ENCODE measurements around the gene GPRC5C. TPM values are rescaled to one million over a fixed set of nuclear protein-coding genes. Genes with fewer than 3 reads are reported as not detected.

Gene GPRC5C
- total and polyA plus RNA-seq, 2 donors (not counting 3 experiments of a cell fraction or from before 2014, with no cell fraction given), result not detected

- Histone ChIP-seq H3K4me2 (ENCODE audit: insufficient read depth, low read length) (no peak overlapping the region), H3K4me3 (replicated peaks in 1 of 3; ENCODE audit: insufficient read depth in 1 of 3, low read depth in 1 of 3, low read length in 3 of 3) (no peak overlapping the region)
These were observed 991 bp downstream of the GPRC5C start for GRCh38 chr17:74432766-74433391.

More at GRCh38 chr17:74432766-74433391, 991 bp downstream of the GPRC5C start:
- Histone ChIP-seq H3K27me3 (ENCODE audit: control insufficient read depth in 2 of 2, insufficient read depth in 2 of 2, low read length in 2 of 2) (peaks cover 23 to 30% of the 10 kb centered on the region in 2 experiments), H3K4me1 (ENCODE audit: control insufficient read depth, extremely low read depth, insufficient read depth, low read length) (no peaks in the 10 kb centered on the region), H3K27ac (ENCODE audit: insufficient read depth, low read depth, low read length) (no peak overlapping the region), H3K9me1 (replicated peaks; ENCODE audit: control insufficient read depth, extremely low read depth, insufficient read depth, low read length) (no peaks in the 10 kb centered on the region), H3K79me2 (ENCODE audit: control insufficient read depth, insufficient read depth, low read length) (no peaks in the 10 kb centered on the region), H4K20me1 (replicated peaks; ENCODE audit: control insufficient read depth, extremely low read depth, insufficient read depth, low read length) (no peaks in the 10 kb centered on the region), H3K9ac (replicated peaks; ENCODE audit: extremely low read depth, insufficient read depth, low read length) (no peak overlapping the region), H3K36me3 (ENCODE audit: control insufficient read depth in 2 of 2, extremely low read depth in 1 of 2, insufficient read depth in 2 of 2, low read length in 2 of 2) (no peaks in the 10 kb centered on the region), H2AFZ (ENCODE audit: low read depth, low read length) (no peak overlapping the region), H3K9me3 (replicated peaks; ENCODE audit: control insufficient read depth, insufficient read depth, low read length) (no peaks in the 10 kb centered on the region)
- intact Hi-C loops (cut with micrococcal nuclease) (no loop called here), dilution Hi-C loops (cut with MboI; ENCODE audit: extremely low pct_ligation_motif_present, low sequenced_read_pairs) (no loop called here)
- DNase-seq (ENCODE audit: low read depth, low spot score), result no peak
- FAIRE-seq, result no peak
- BruUV-seq (replicated peaks), result no TSS peak
- POLR2A ChIA-PET, result no interaction called here
- no peak for TF ChIP-seq MYC (IDR thresholded peaks at IDR 0.05; ENCODE audit: low read depth, low read length)
- TF ChIP-seq GATA2 (IDR thresholded peaks at IDR 0.05; ENCODE audit: insufficient read depth, insufficient read length, low read depth, low read length), result no peak
- no peak for TF ChIP-seq POLR2AphosphoS5 (IDR thresholded peaks at IDR 0.05; ENCODE audit: insufficient read depth, low read depth, low read length)
- TF ChIP-seq CTCF (IDR thresholded peaks at IDR 0.05; ENCODE audit: extremely low read depth in 1 of 2, insufficient read depth in 1 of 2, low read depth in 1 of 2, low read length in 2 of 2), result no peak
- TF ChIP-seq EZH2 (IDR thresholded peaks at IDR 0.05; ENCODE audit: borderline replicate concordance, low read depth, low read length, severe bottlenecking), result no peak
- TF ChIP-seq MAX (IDR thresholded peaks at IDR 0.05; ENCODE audit: insufficient read depth, insufficient read length), result no peak
- no peak for TF ChIP-seq JUN (IDR thresholded peaks at IDR 0.05; ENCODE audit: borderline replicate concordance, insufficient read depth, insufficient read length, low read depth)
- no peak for TF ChIP-seq FOS (IDR thresholded peaks at IDR 0.05; ENCODE audit: borderline replicate concordance, insufficient read depth, low read length)
- TF ChIP-seq POLR2A (IDR thresholded peaks at IDR 0.05; ENCODE audit: low read depth, low read length), result no peak
- CTCF ChIA-PET, result interaction anchor here (1.0 kb wide), 1 partner anchor 54 kb away, joined by 3 read pairs; no protein-coding TSS in a partner anchor
